MG63 (cell line): ENCODE data around the gene CRK. TPM values are rescaled to one million over a fixed set of nuclear protein-coding genes. Genes with fewer than 3 reads are reported as not detected.

Experiments used
- DNase-seq: peaks from one replicate; pipeline ENCODE4 v3.0.0-alpha.2; 2020
- H3K27me3 ChIP-seq: fragments of 250-450 bp; sonication (Bioruptor Pico); 2 replicates; pipeline ENCODE4 v1.5.1; 2020; ENCODE audit warnings: mild to moderate bottlenecking, moderate library complexity
- H3K36me3 ChIP-seq: fragments of 250-450 bp; sonication (Bioruptor Pico); 2 replicates; pipeline ENCODE4 v1.5.1; 2020; ENCODE audit warnings: mild to moderate bottlenecking, moderate library complexity
- H3K4me3 ChIP-seq: fragments of 250-450 bp; sonication (Bioruptor Pico); 2 replicates; pipeline ENCODE4 v1.5.1; 2020; ENCODE audit warnings: mild to moderate bottlenecking, moderate library complexity
- H3K9me3 ChIP-seq: fragments of 250-450 bp; sonication (Bioruptor Pico); 2 replicates; pipeline ENCODE4 v1.5.1; 2020; ENCODE audit warnings: mild to moderate bottlenecking, moderate library complexity
- total RNA-seq: library from RNA; depleted of rRNA; stranded (reverse); fragments of >200 nt; shearing (Covaris generic); gene quantifications from 2 replicates; pipeline ENCODE4 v1.2.3, GENCODE V29; 2014; ENCODE audit warnings: low replicate concordance

Gene CRK
- total RNA-seq, 1 experiment from 2014 or later: 35.1 TPM

DNA sequence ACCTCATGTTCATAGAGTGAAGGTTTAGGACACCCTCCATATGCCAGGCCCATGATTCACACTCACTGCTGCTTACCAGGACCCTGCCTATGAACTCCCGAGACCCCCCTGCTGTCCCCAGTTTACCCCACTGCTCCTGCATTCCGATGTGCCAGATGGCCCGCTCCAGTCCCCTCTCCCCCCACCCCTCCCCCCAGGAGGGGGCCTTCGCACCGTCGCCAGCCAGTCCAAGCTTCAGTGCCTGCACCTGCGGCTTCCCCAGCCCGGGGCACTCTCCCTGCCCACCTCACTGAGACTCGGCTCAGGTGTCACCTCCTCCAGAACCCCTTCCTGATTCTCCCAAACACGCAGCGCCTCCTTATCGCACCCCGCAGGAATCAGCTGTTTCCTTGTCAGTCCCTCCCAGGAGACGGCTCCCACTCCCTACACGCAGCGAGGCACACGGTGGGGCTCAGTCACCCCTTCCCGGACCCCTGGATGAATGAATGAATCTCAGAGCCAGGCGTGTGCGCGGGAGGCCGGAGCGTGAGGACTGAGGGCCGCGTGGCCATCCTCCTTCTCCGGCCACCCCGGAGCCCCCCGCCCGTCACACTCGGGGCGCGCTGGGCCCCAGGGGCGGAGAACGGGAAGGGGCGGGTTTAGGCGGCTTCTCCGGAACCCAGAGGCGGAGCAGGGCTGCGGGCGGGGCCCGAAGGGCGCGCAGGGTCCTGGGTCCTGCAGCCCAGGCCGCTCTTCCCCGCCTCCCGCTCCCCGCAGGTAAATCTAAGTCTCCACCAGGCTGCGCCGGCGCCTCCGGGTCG lies 34.8 kb upstream of the CRK start:
- Histone ChIP-seq H3K27me3 (no peaks in the 10 kb centered on the region), H3K4me3 (peak overlapping the region; percentile 77), H3K9me3 (no peaks in the 10 kb centered on the region), H3K36me3 (no peaks in the 10 kb centered on the region)
- peak; percentile 69 for DNase-seq

DNA sequence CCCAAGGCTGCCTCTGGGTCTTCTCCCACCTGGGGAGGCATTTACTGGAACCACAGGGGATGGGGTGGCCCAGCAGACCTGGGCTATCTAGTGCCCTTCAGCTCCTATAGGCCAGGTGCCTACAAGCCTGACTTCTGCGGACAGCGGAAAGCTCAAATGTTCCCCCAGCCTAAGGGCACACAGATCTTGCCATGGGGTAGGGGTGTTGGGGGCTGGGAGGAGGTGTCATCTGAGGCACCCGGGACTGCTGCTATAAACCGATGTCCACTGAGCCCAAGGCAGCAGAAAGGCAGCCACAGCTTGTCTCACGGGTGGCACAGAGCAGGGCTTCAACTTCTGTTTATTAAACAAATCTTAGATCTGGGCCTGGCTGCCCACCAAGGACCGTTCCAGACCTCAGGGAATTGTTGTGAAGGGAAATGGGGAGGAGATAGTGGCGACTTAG lies 32.8 kb upstream of the CRK start:
- no peak for DNase-seq
- Histone ChIP-seq H3K9me3 (no peaks in the 10 kb centered on the region), H3K36me3 (peaks cover 3% of the 10 kb centered on the region), H3K4me3 (peak overlapping the region; percentile 41), H3K27me3 (no peaks in the 10 kb centered on the region)

DNA sequence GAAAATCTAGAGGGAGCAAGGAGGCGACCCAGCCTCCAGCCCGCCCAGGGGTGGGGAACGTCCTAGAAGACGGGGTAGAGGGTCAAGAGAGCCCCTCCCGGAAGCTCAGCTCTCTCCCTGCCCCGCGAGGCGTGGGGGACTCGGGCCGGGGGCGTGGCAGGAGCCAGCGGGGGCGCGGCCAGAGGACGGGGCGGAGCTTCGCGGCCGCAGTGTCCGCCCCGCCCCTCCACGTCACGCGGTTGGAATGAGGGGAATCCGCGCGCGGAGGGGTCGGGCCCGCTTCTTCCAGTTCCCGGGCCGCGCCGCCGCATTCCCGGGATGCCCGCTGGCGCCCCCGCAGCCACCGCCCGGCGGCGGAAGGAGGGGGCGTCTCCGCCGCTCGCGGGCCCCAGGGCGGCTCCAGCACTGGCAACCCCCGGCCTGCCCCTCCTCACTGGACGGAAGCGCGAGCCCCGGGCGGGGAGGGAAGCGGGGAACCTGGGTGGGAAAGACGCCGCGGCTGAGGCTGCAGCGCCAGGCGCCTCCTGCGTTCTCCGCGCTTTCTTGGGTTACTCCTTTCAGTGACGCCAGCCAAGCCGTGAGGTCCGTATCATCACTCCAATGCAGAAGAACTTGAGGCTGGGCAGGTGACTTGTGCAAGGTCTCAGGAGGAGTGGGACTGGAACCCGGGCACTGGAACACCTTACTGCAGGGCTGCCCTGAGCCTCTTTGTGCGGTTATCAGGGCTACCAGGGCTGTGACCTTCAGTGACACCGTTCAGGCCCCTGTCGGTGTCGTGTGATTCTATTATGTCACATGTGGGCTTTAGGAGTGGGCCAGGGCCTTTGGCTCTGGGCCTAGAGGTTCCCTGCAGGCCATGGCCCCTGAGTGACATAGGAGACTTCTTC lies 32.1 kb upstream of the CRK start:
- Histone ChIP-seq H3K36me3 (peaks cover 7% of the 10 kb centered on the region), H3K4me3 (peak overlapping the region; percentile 41), H3K9me3 (no peaks in the 10 kb centered on the region), H3K27me3 (no peaks in the 10 kb centered on the region)
- peak; percentile 83 for DNase-seq

DNA sequence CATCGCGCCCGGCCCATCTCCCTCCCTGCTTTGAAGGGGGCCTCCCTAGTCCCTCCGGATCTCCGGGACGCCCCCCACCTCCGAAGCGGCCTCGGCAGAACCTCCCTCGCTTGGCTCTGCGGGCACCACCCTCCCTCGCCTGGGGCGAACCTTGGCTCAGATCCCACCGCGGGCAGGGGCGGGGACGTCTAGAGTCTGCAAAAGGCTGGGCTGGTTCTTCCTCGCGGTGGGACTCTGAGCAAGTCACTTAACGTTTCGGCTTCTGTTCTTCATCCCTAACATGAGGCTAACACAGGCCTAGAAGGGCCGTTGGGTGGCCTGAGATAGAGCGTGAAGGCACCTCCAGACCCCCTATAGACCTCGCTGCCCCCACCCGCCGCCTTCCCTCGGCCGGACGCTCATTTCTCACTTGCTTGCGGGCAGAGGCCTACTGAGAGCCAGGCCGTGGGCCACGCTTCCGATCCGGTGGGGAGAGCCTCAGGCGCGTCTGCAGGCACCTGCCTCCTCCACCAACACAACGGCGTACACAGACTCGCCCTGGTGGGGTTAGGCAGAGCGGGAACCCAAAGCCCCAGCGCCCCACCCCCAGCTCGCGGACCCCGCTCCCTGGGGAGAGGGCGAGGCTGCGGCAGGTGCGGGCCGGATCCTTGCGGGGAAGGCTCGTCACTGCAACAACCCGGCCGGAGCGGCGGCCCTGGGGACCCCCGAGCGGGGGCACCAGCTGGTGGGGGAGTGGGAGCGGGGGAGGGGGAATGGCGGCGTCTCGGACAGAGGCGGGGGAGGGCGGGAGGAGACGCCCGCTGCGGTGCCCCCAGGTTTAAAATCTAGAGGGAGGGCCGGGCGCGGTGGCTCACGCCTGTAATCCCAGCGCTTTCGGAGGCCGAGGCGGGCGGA lies 31.0 kb upstream of the CRK start:
- peak overlapping the region; percentile 41 for H3K4me3 ChIP-seq
- peak; percentile 64 for DNase-seq

DNA sequence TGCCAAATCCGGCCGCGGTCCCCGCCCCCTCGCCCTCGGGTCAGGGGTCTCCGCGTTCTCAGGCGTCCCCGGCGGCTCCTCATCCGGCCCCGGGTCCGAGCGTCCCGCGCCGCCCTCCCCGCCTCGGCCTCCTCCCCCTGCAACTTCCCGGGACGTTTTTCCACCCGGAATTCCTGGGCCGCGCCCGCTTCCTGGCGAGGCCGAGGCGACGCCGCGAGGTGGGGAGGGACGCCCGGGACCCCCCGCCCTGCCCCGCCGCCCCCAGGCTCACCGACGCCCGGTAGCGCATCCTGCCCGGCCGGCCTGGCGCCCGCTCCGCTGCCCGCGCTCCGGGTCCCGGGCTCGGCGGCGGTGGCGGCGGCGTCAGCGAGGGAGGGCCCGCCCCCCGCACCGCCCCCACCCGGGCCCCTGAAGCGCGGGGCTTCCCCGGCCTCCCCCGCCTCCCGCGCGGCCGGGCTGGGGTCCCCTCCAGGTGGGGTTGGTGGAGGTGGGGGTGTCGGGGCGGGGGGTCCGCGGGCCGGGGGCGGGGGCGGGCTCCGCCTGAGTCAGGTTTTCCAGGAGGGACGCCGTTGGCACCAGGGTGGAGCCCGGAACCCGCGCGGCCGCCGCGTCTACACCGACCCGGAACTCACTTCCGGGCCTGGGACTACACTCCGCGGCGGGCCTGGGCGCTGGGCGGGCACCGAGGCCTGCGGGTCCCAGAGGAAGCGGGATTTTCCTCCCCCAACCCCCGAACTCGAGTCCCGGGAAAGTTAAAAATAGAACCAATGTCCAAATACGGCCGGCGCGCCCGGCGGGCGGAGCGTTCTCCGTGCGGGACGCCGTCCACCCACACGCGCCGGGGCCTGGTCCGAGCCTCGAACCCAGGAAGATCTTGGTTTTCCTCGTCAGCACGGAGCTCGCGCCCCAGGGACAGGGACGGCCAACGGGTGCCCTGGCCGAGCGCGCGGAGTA lies 29.7 kb upstream of the CRK start:
- no peaks in the 10 kb centered on the region for H3K27me3 ChIP-seq
- H3K36me3 ChIP-seq: peaks cover 14% of the 10 kb centered on the region
- peak; percentile 68 for DNase-seq
- H3K9me3 ChIP-seq: no peaks in the 10 kb centered on the region
- H3K4me3 ChIP-seq: peak overlapping the region; percentile 58

More for the DNA sequence above, 31.0 kb upstream of the CRK start:
- Histone ChIP-seq H3K27me3 (no peaks in the 10 kb centered on the region), H3K36me3 (peaks cover 12% of the 10 kb centered on the region), H3K9me3 (no peaks in the 10 kb centered on the region)

DNA sequence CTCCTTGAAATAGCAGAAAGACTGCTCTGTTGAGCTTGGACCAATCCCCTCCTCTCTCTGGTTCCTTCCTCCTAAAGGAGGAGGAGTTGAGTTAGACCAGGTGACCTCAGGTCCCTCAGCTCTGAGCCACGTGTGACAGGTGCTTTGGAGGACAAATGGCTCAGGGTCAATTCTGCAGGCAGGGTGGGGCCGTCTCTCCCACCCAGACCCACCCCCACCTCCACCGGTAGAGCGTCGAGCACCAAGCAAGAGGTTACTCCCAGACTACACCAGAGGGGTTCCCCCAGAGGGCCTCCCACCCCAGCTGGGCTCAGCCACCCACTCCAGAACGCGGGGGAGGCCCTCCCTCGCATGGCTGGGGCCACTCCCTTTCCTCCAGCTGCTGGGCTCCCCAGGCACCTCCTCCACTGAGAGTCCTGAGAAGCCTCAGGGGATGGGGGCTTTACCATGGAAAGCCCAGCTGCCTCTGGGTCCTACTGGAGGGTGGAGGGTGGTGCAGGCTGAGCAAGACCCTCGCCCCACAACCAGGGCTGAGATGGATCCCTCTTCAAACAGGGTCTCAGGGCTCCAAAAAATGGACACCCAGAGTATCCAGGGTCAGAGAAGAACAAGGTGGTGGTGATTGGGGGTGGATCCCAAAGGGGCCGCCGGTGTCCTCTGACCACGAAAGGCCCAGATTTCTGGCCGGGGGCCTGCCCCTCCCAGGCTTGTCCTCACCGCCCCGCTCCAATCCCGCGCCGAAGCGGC lies 28.8 kb upstream of the CRK start:
- Histone ChIP-seq H3K36me3 (peaks cover 15% of the 10 kb centered on the region), H3K4me3 (peak overlapping the region; percentile 58), H3K9me3 (no peaks in the 10 kb centered on the region), H3K27me3 (no peaks in the 10 kb centered on the region)
- peak; percentile 45 for DNase-seq

DNA sequence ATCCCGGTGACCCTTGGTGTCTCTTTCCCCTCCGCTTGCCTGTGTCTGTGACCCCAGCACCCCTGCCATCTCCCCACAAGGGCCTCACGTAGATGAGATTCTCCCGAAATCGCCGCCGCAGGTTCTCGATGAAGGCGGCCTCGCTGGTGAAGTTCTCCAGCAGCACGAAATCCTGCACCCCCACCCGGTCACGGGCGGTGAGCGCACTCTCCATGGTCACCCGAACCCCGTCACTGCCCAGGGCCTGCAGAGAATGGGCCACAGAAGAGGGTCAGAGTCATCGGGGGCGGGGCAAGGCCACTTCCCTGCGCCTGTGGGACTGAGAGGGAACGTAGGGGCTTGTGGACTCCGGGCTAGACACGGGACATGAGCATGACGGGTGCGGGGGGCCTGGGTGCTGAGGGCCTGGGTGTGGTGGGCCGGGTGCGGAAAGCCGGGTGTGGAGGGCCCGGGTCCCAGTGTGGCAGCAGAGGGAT lies 28.1 kb upstream of the CRK start:
- no peak for DNase-seq
- Histone ChIP-seq H3K4me3 (no peak overlapping the region), H3K27me3 (no peaks in the 10 kb centered on the region), H3K9me3 (no peaks in the 10 kb centered on the region), H3K36me3 (peaks cover 15% of the 10 kb centered on the region)

DNA sequence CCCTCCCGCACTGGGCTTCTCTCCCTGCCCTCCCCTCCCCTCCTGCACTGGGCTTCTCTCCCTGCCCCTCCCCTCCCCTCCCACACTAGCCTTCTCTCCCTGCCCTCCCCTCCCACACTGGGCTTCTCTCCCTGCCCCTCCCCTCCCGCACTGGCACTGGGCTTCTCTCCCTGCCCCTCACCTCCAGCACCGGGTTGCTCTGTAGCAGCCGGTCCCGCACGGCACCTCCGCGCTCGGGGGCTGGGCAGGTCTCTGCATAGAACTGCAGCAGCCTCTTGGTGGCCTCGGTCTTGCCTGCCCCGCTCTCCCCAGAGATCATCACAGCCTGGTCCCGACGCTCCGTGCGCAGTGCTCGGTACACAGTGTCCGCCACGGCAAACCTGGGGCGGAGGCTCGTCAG lies 26.6 kb upstream of the CRK start:
- no peaks in the 10 kb centered on the region for H3K9me3 ChIP-seq
- H3K36me3 ChIP-seq: peaks cover 15% of the 10 kb centered on the region
- no peak overlapping the region for H3K4me3 ChIP-seq
- no peaks in the 10 kb centered on the region for H3K27me3 ChIP-seq
- DNase-seq: no peak

DNA sequence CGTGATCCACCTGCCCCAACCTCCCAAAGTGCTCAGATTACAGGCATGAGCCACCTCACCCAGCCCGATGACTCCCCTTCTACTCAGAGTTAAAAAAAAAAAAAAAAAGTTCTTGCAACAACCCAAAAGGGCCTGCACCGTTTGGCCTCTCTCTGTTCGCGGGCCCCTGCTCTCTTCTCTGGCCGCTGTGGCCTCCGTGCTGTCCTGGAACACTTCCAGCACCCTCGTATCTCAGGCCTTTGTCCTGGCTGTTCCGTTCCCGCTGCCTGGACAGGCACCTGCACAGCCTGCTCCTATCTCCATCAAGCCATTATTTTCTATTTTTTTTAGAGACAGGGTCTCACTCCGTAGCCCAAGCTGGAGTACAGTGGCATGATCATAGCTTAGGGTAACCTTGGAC lies 25.7 kb upstream of the CRK start:
- H3K36me3 ChIP-seq: peaks cover 15% of the 10 kb centered on the region
- H3K4me3 ChIP-seq: no peak overlapping the region
- H3K27me3 ChIP-seq: no peaks in the 10 kb centered on the region
- no peak for DNase-seq
- H3K9me3 ChIP-seq: no peaks in the 10 kb centered on the region

DNA sequence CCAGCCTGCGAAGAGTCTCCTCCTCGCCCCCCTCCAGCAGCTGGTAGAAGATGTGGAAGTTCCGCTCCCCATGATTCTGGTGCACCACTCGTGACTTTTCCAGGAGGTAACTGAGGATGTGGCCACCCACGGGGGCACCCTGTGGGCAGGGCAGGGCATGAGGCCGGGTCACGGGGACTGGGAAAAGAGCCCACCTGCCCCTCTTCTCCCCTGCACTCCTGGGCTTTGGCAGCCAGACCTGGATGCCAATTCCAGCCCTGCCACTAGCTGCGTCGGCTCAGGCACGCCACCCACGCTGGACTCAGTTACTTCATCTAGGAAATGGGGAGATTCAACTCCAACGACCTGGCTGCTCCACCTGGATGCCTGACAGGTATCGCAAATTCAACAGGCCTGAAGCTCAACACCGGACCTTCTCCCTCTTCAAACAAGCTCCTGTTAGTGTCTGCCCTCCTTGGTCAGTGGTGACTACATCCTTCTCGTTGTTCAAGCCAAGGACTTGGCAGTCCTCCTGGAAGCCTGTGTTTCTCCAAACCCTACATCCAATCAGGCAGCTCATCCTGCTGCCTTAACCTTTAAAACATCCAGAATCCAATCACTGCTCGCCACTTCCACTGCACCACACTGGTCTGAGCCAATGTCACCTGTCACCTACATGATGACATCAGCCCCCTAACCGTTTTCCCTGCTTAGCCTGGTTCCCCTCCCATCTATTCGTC lies 24.9 kb upstream of the CRK start:
- DNase-seq: peak; percentile 44
- no peaks in the 10 kb centered on the region for H3K9me3 ChIP-seq
- peaks cover 15% of the 10 kb centered on the region for H3K36me3 ChIP-seq
- no peaks in the 10 kb centered on the region for H3K27me3 ChIP-seq
- H3K4me3 ChIP-seq: no peak overlapping the region

DNA sequence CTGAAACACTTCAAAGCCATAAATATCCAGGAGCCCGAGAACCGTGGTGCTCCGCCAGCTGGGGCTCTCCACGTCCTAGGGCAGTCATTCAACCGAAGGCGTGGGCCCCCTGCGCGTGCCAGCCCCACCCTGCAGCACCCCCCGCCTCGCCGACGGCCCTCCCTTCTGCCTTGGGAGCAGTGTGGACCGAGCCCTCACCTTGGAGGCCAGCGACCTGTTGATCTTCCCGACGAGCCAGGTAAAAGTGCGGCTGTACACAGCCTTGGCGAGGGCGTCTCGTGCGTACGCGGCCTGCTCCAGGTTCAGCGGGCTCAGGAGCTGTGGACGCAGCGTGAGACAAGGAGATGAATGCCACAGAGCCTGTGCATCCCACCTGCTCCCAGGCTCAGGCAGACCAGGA lies 22.4 kb upstream of the CRK start:
- no peaks in the 10 kb centered on the region for H3K9me3 ChIP-seq
- H3K36me3 ChIP-seq: peaks cover 10% of the 10 kb centered on the region
- H3K27me3 ChIP-seq: no peaks in the 10 kb centered on the region
- H3K4me3 ChIP-seq: no peak overlapping the region
- DNase-seq: no peak

DNA sequence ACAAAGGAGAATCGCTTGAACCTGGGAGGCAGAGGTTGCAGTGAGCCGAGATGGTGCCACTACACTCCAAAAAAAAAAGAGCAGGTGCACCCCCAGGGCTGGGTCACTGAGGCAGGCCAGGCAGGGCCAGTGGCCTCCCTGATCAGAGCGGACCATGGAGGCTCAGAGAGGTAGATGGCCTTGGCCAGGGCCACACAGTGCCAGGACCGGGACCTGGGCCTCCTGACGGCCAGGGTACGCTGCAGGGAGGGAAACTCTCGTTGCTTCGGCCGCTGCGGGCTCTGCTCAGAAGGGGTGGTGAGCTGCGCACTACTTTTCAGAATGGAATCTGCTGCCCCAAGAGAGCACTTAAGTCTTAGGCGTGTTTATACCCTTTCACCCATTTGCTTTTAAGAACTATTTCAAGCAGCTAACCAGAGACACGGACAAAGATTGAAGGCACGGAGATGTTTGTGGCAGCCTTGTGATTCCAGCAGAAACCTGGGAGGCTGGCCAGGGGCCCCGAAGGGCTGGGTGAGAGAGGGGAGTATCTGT lies 19.4 kb upstream of the CRK start:
- H3K4me3 ChIP-seq: no peak overlapping the region
- no peak for DNase-seq
- H3K27me3 ChIP-seq: no peaks in the 10 kb centered on the region
- H3K36me3 ChIP-seq: no peaks in the 10 kb centered on the region; the same call in 1 of the 2 replicates
- H3K9me3 ChIP-seq: no peaks in the 10 kb centered on the region

DNA sequence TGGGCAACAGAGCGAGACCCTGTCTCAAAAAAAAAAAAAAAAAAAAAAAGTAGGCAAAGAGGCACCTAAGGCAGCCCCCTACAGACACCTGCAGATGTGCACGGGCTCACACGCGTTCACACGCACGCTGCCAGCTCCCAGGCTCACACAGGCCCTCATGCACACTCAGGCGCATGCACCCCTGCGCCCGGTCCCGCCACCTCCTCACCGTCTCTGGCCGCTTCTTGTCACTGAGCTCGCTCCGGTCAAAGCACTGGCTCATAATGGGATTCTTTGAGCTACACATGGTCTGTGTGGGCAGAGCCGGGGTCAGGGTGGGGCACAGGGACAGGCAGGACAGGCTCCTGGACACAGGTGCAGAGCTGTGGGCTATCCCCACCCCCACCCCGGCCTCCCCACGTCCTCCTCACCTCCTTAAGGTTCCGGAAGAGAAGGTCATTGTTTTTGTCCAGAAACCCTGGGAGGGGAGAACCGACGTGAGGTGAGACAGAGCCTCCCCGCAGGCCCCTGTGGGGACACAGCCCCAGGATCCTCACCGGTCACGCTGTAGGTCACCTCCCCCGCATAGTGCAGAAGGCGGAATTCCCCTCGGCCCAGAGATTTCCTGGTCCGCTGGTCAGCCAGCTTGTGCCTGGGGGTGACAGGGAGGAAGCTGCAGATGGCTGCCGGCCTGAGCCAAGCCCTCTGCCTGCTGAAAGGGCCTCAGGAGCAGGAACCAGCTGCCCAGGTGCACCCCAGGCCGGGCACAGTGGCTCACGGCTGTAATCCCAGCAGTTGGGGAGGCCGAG lies 18.6 kb upstream of the CRK start:
- H3K36me3 ChIP-seq: no peaks in the 10 kb centered on the region; the same call in 1 of the 2 replicates
- no peak for DNase-seq
- no peaks in the 10 kb centered on the region for H3K9me3 ChIP-seq
- H3K27me3 ChIP-seq: no peaks in the 10 kb centered on the region
- H3K4me3 ChIP-seq: no peak overlapping the region
